GM21390 (cell line): ENCODE results near the gene ADAM17.
A peak's percentile ranks its signal among the peaks of the same experiment; 100 is the strongest.
"Not testable (repeated sequence)": the region's sequence is repeated elsewhere in the genome, so short reads cannot be mapped to it uniquely, and the experiment has no call there.

Experiments
- ATAC-seq: cut with Tn5 transposase; IDR thresholded peaks from one replicate; pipeline ENCODE4 v1.9.1; 2021; ENCODE audit not compliant: unreplicated experiment

Gene ADAM17

GRCh38 chr2:9555297-9556120 lies at the start of gene ADAM17:
Gene ADAM17 (minus strand): TSS chr2:9555830. CDS start chr2:9555605, 225 bp downstream.
- peak; percentile 84 for ATAC-seq

GRCh38 chr2:9602412-9602811 lies 46.8 kb upstream of the ADAM17 start:
- no peak for ATAC-seq

GRCh38 chr2:9601397-9601796 lies 45.8 kb upstream of the ADAM17 start:
- ATAC-seq = no peak

GRCh38 chr2:9599430-9599829 lies 43.8 kb upstream of the ADAM17 start:
- ATAC-seq = no peak

- ATAC-seq = no peak
Observed at GRCh38 chr2:9596621-9597311, 41.1 kb upstream of the ADAM17 start.

- no peak for ATAC-seq
Observed at GRCh38 chr2:9595746-9596145, 40.1 kb upstream of the ADAM17 start.

- ATAC-seq = not testable (repeated sequence)
Observed at GRCh38 chr2:9595256-9595655, 39.6 kb upstream of the ADAM17 start.

- no peak for ATAC-seq
Observed at GRCh38 chr2:9594366-9595054, 38.9 kb upstream of the ADAM17 start.

GRCh38 chr2:9593925-9594324 lies 38.3 kb upstream of the ADAM17 start:
- no peak for ATAC-seq

- ATAC-seq = no peak
Observed at GRCh38 chr2:9592699-9593098, 37.1 kb upstream of the ADAM17 start.

- no peak for ATAC-seq
Observed at GRCh38 chr2:9590641-9591040, 35.0 kb upstream of the ADAM17 start.

- ATAC-seq = no peak
Observed at GRCh38 chr2:9586465-9586864, 30.8 kb upstream of the ADAM17 start.

- no peak for ATAC-seq
Observed at GRCh38 chr2:9585486-9585885, 29.9 kb upstream of the ADAM17 start.

- not testable (repeated sequence) for ATAC-seq
Observed at GRCh38 chr2:9584902-9585301, 29.3 kb upstream of the ADAM17 start.

GRCh38 chr2:9582624-9583023 lies 27.0 kb upstream of the ADAM17 start:
- no peak for ATAC-seq

GRCh38 chr2:9578467-9579235 lies 23.0 kb upstream of the ADAM17 start:
- ATAC-seq = no peak

GRCh38 chr2:9574331-9574730 lies 18.7 kb upstream of the ADAM17 start:
- no peak for ATAC-seq

GRCh38 chr2:9573840-9574239 lies 18.2 kb upstream of the ADAM17 start:
- no peak for ATAC-seq

- ATAC-seq = no peak
Observed at GRCh38 chr2:9573013-9573720, 17.5 kb upstream of the ADAM17 start.
